GM12878 (cell line): Measurements from ENCODE around the gene PRKN. TPM values are rescaled to one million over a fixed set of nuclear protein-coding genes. Genes with fewer than 3 reads are reported as not detected.

ENCODE experiments used
- ATAC-seq: fragments of 200-7000 bp; cut with Tn5 transposase; 3 replicates; pipeline ENCODE4 v1.9.1; 2020; ENCODE audit warnings: mild to moderate bottlenecking, moderate library complexity
- BruUV-seq: library from RNA; stranded (reverse); fragments of 400-500 nt; replicated peaks from 2 replicates; lab custom pipeline; 2021; lab: Mats Ljungman, UMichigan
- CTCF ChIA-PET: fragments of 300-600 bp; sonication (Branson Sonifier 250); formaldehyde crosslinking; extraction: SDS; loops from one replicate; lab custom pipeline; 2021; ENCODE audit warnings: inconsistent platforms; lab: Yijun Ruan, JAX
- POLR2A ChIA-PET: fragments of 350-600 bp; formaldehyde crosslinking; extraction: SDS; loops from one replicate; lab custom pipeline; 2021; ENCODE audit warnings: inconsistent platforms; lab: Charles Lee
- RAD21 ChIA-PET: fragments of 300-600 bp; sonication (Branson Sonifier 250); formaldehyde crosslinking; loops from one replicate; lab custom pipeline; 2023; ENCODE audit warnings: antibody characterized with exemption; ENCODE audit not compliant: unreplicated experiment; lab: Charles Lee
- SMC1A ChIA-PET: fragments of 300-600 bp; sonication (Branson Sonifier 250); formaldehyde crosslinking; loops from one replicate; lab custom pipeline; 2023; ENCODE audit not compliant: unreplicated experiment, uncharacterized antibody; lab: Charles Lee
- DNase-seq: peaks from one replicate; pipeline ENCODE4 v3.0.0-alpha.2; 2011; ENCODE audit warnings: low read depth, low spot score
- FAIRE-seq: peaks from 3 replicates; lab custom pipeline; 2011; peaks lifted over from hg19 to GRCh38; lab: Jason Lieb, UNC
- H2AFZ ChIP-seq: 2 replicates; pipeline ENCODE4 v1.6.0; 2011; ENCODE audit warnings: low read depth, low read length, control low read depth; ENCODE audit not compliant: control insufficient read depth
- H3K27ac ChIP-seq: 2 replicates; pipeline ENCODE4 v1.5.1; 2011; ENCODE audit warnings: control low read depth; ENCODE audit not compliant: control insufficient read depth, insufficient read depth
- H3K27me3 ChIP-seq, 2 experiments: replicated peaks in 1 of 2; 2 replicates each; pipeline versions ENCODE4 v1.6.0 to v1.6.1; 2011; ENCODE audit warnings: low read length in 1 of 2; ENCODE audit not compliant: control insufficient read depth in 2 of 2, insufficient read depth in 2 of 2
- H3K36me3 ChIP-seq, 2 experiments: 2 replicates each; pipeline ENCODE4 v1.5.1; 2011; ENCODE audit warnings: low read length in 1 of 2; ENCODE audit not compliant: control insufficient read depth in 2 of 2, insufficient read depth in 2 of 2
- H3K4me1 ChIP-seq: 2 replicates; pipeline ENCODE4 v1.6.1; 2011; ENCODE audit warnings: mild to moderate bottlenecking, low read length, moderate library complexity, mixed read lengths; ENCODE audit not compliant: control insufficient read depth, insufficient read depth
- H3K4me2 ChIP-seq: 2 replicates; pipeline ENCODE4 v1.6.0; 2011; ENCODE audit warnings: control low read depth; ENCODE audit not compliant: control insufficient read depth, insufficient read depth
- H3K4me3 ChIP-seq: fragments of 200-600 bp; sonication (generic); 2 replicates; pipeline ENCODE4 v1.5.1; 2016
- H3K79me2 ChIP-seq: 2 replicates; pipeline ENCODE4 v1.6.0; 2011; ENCODE audit warnings: low read length; ENCODE audit not compliant: control insufficient read depth, insufficient read depth
- H3K9ac ChIP-seq: 2 replicates; pipeline ENCODE4 v1.8.0; 2011; ENCODE audit warnings: low read length, control low read depth, mixed read lengths; ENCODE audit not compliant: control insufficient read depth, insufficient read depth
- H3K9me3 ChIP-seq: replicated peaks from 3 replicates; pipeline ENCODE4 v1.5.1; 2011; ENCODE audit warnings: mild to moderate bottlenecking, low read length; ENCODE audit not compliant: control insufficient read depth, insufficient read depth
- H4K20me1 ChIP-seq: 2 replicates; pipeline ENCODE4 v1.6.0; 2011; ENCODE audit not compliant: control insufficient read depth, insufficient read depth
- MTA3 ChIP-seq: IDR thresholded peaks from 2 replicates; pipeline ENCODE4 v1.6.1; 2012; ENCODE audit warnings: low read length, inconsistent platforms, borderline replicate concordance
- MYB ChIP-seq: fragments of 150-350 bp; IDR thresholded peaks from 2 replicates; pipeline ENCODE4 v1.6.1; 2014; ENCODE audit warnings: mild to moderate bottlenecking, low read depth, low read length, borderline replicate concordance
- PML ChIP-seq: IDR thresholded peaks from 2 replicates; pipeline ENCODE4 v1.6.1; 2012; ENCODE audit warnings: low read length, inconsistent platforms
- PRDM15 ChIP-seq: fragments of 450-650 bp; formaldehyde crosslinking; IDR thresholded peaks from 2 replicates; pipeline ENCODE4 v1.4.0; 2020; ENCODE audit warnings: mild to moderate bottlenecking, moderate library complexity
- RAD21 ChIP-seq: IDR thresholded peaks from 2 replicates; pipeline ENCODE4 v1.6.1; 2011; ENCODE audit warnings: mild to moderate bottlenecking, low read depth, low read length, moderate library complexity; ENCODE audit not compliant: insufficient read depth
- ZBED1 ChIP-seq: IDR thresholded peaks from 2 replicates; pipeline ENCODE4 v1.6.1; 2016; ENCODE audit warnings: borderline replicate concordance
- ZNF217 ChIP-seq: fragments of 450-650 bp; IDR thresholded peaks from 2 replicates; pipeline ENCODE4 v1.6.1; 2017; ENCODE audit warnings: antibody characterized with exemption, mild to moderate bottlenecking
- WGBS: methylation state at CpG from one replicate; pipeline ENCODE4 v1.1.6; 2016; ENCODE audit warnings: low lambda C conversion rate; ENCODE audit not compliant: insufficient replicate concordance, insufficient coverage; ENCODE audit errors: missing lambda C conversion rate; 5-methylcytosine and 5-hydroxymethylcytosine counted together
- in situ Hi-C: fragments of 300-500 bp; cut with MboI; formaldehyde crosslinking; loops from 9 replicates; pipeline ENCODE4 v1.14.3; 2018; ENCODE audit warnings: mixed read lengths
- intact Hi-C: fragments of 100-400 bp; cut with micrococcal nuclease; formaldehyde crosslinking; loops from one replicate; pipeline ENCODE4 v1.14.2; 2022; ENCODE audit not compliant: unreplicated experiment
- polyA plus RNA-seq, 11 experiments: library from polyadenylated mRNA; depleted of rRNA in 4 of 11; unstranded in 6 of 11; stranded (reverse) in 5 of 11; fragments of >200 nt; fragmentation: Nextera tagmentation in 4 of 11; fragmentation: Illumina TruSeq in 1 of 11; extraction: Ambion mirVana in 4 of 11; extraction: Trizol in 1 of 11; gene quantifications; 1 replicate in 1 of 11; 2 replicates in 10 of 11; pipeline versions ENCODE4 v1.2.1 to v1.2.3, GENCODE V29; 2011 to 2016; ENCODE audit warnings: inconsistent platforms in 2 of 11, missing spikeins in 2 of 11, low read depth in 1 of 11
- total RNA-seq, 4 experiments: library from RNA; depleted of rRNA in 3 of 4; stranded (reverse); fragments of >200 nt in 3 of 4; fragmentation: Illumina TruSeq in 1 of 4; extraction: Trizol in 1 of 4; gene quantifications; 2 replicates each; pipeline versions ENCODE4 v1.2.1 to v1.2.3, GENCODE V29; 2013 to 2021
- TF ChIP-seq, protein P1 (sequence below), 3 experiments: IDR thresholded peaks in 2 of 3; conservative IDR thresholded peaks in 1 of 3; 2 replicates each; pipeline ENCODE4 v1.5.1; 2011; ENCODE audit warnings: low read depth in 3 of 3, low read length in 3 of 3, mild to moderate bottlenecking in 3 of 3, control low read depth in 2 of 3, moderate library complexity in 2 of 3, inconsistent platforms in 1 of 3, mixed read lengths in 1 of 3; ENCODE audit not compliant: control insufficient read depth in 2 of 3, insufficient read depth in 1 of 3; ENCODE audit errors: extremely low read depth in 1 of 3
- TF ChIP-seq, protein P2 (sequence below): IDR thresholded peaks from 2 replicates; pipeline ENCODE4 v1.6.1; 2011; ENCODE audit warnings: borderline replicate concordance, low read depth, mild to moderate bottlenecking, moderate library complexity, low read length; ENCODE audit not compliant: insufficient read depth, poor library complexity, severe bottlenecking

PRKN gene
- total and polyA plus RNA-seq, 10 of the 15 experiments (the other 5 are each of a cell fraction or from before 2014, with no cell fraction given), result 0.06 to 0.09 TPM; not detected in 8

- DNase-seq (no peak), ATAC-seq (no peak), FAIRE-seq (no peak)
- ChIA-PET SMC1A (interaction anchor here (0.6 kb wide), 1 partner anchor 64 kb away, joined by 4 read pairs; no protein-coding TSS in a partner anchor), CTCF (no interaction called here), POLR2A (no interaction called here), RAD21 (no interaction called here)
- Histone ChIP-seq H3K4me1 (no peaks in the 10 kb centered on the region), H4K20me1 (no peaks in the 10 kb centered on the region), H3K4me3 (no peak overlapping the region), H3K27me3 (no peaks in the 10 kb centered on the region), H3K36me3 (no peaks in the 10 kb centered on the region), H3K9ac (no peak overlapping the region), H3K27ac (no peak overlapping the region), H3K4me2 (no peak overlapping the region), H3K79me2 (no peaks in the 10 kb centered on the region), H3K9me3 (no peaks in the 10 kb centered on the region), H2AFZ (no peak overlapping the region)
- WGBS, result 44% methylated on average over 7 of the region's 7 CpGs
- intact Hi-C loops, result loop anchor here (10.0 kb wide), 1 partner anchor 177 kb away; no protein-coding TSS in a partner anchor
- no TSS peak for BruUV-seq
- no peak for TF ChIP-seq ZBED1
- no peak for TF ChIP-seq PML
- TF ChIP-seq MYB, result no peak
- TF ChIP-seq PRDM15 (CRISPR knock-in tag), result no peak
- no peak for TF ChIP-seq ZNF217
- TF ChIP-seq, protein P1, sequence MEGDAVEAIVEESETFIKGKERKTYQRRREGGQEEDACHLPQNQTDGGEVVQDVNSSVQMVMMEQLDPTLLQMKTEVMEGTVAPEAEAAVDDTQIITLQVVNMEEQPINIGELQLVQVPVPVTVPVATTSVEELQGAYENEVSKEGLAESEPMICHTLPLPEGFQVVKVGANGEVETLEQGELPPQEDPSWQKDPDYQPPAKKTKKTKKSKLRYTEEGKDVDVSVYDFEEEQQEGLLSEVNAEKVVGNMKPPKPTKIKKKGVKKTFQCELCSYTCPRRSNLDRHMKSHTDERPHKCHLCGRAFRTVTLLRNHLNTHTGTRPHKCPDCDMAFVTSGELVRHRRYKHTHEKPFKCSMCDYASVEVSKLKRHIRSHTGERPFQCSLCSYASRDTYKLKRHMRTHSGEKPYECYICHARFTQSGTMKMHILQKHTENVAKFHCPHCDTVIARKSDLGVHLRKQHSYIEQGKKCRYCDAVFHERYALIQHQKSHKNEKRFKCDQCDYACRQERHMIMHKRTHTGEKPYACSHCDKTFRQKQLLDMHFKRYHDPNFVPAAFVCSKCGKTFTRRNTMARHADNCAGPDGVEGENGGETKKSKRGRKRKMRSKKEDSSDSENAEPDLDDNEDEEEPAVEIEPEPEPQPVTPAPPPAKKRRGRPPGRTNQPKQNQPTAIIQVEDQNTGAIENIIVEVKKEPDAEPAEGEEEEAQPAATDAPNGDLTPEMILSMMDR (IDR thresholded peaks at IDR 0.05 in 2 of 3, conservative IDR thresholded peaks at IDR 0.05 in 1 of 3; ENCODE audit: control insufficient read depth in 2 of 3, extremely low read depth in 1 of 3, insufficient read depth in 1 of 3, low read depth in 3 of 3, low read length in 3 of 3), result no peak
- TF ChIP-seq MTA3, result no peak
- TF ChIP-seq, protein P2, sequence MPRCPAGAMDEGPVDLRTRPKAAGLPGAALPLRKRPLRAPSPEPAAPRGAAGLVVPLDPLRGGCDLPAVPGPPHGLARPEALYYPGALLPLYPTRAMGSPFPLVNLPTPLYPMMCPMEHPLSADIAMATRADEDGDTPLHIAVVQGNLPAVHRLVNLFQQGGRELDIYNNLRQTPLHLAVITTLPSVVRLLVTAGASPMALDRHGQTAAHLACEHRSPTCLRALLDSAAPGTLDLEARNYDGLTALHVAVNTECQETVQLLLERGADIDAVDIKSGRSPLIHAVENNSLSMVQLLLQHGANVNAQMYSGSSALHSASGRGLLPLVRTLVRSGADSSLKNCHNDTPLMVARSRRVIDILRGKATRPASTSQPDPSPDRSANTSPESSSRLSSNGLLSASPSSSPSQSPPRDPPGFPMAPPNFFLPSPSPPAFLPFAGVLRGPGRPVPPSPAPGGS, result no peak
- no peak for TF ChIP-seq RAD21
- in situ Hi-C loops, result no loop called here
Observed at GRCh38 chr6:161747506-161747905, 980.1 kb downstream of the PRKN start.
